ENCODE results near the gene NXT1. TPM values are rescaled to one million over a fixed set of nuclear protein-coding genes. Genes with fewer than 3 reads are reported as not detected.

The NXT1 gene
- total and polyA plus RNA-seq, 12 donors: 9.2 to 43.8 (median 17.2) TPM

DNA sequence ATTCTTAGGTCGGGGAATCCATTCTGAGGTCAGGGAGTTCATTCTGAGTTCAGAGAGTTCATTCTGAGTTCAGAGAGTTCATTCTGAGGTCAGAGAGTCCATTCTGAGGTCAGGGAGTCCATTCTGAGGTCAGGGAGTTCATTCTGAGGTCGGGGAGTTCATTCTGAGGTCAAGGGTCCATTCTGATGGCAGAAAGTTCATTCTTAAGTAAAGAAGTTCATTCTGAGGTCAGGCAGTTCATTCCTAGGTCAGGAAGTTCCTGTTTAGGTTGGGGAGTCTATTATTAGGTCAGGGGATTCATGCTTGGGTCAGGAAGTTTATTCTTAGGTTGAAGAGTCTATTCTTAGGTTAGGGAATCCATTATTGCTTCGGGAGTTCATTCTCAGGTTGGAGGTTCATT, 16.5 kb upstream of the NXT1 start:
- intact Hi-C loops (cut with DNase I): no loop called here
- H3K27me3 ChIP-seq: no peaks in the 10 kb centered on the region
- no peak for DNase-seq
- no peak for TF ChIP-seq POLR2A (IDR thresholded peaks at IDR 0.05)
- TF ChIP-seq, protein P1, sequence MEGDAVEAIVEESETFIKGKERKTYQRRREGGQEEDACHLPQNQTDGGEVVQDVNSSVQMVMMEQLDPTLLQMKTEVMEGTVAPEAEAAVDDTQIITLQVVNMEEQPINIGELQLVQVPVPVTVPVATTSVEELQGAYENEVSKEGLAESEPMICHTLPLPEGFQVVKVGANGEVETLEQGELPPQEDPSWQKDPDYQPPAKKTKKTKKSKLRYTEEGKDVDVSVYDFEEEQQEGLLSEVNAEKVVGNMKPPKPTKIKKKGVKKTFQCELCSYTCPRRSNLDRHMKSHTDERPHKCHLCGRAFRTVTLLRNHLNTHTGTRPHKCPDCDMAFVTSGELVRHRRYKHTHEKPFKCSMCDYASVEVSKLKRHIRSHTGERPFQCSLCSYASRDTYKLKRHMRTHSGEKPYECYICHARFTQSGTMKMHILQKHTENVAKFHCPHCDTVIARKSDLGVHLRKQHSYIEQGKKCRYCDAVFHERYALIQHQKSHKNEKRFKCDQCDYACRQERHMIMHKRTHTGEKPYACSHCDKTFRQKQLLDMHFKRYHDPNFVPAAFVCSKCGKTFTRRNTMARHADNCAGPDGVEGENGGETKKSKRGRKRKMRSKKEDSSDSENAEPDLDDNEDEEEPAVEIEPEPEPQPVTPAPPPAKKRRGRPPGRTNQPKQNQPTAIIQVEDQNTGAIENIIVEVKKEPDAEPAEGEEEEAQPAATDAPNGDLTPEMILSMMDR (IDR thresholded peaks at IDR 0.05): no peak
- WGBS, 4 donors: 56 to 63% (median 61%) methylated on average over 3 of the region's 3 CpGs
- no peaks in the 10 kb centered on the region for H3K36me3 ChIP-seq (replicated peaks in 1 of 2)
- H3K4me1 ChIP-seq (replicated peaks in 1 of 2): no peaks in the 10 kb centered on the region
- no peaks in the 10 kb centered on the region for H3K9me3 ChIP-seq (replicated peaks in 1 of 3)
- H3K4me3 ChIP-seq: no peak overlapping the region
- no peak overlapping the region for H3K27ac ChIP-seq

DNA sequence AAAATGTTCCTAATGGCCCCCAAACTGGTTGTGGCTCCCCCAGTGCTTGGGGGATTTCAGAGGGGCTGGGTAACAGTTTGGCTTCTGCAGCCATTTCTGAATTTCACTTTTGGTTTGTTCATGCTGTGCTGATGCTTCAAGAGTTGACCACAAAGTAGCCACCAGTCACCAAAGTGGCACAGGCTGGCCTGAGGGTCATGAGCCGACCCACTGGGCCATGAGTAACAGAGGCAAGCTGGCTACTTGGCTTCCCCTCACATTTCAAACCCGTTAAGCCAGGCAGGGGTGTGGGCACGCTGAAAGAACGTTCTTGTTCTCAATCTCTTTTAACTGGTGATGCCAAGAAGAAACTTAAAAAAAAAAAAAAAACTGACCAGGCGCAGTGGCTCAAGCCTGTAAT, 15.1 kb upstream of the NXT1 start:
- Histone ChIP-seq H3K27ac (no peak overlapping the region), H3K36me3 (replicated peaks in 1 of 2) (no peaks in the 10 kb centered on the region), H3K9me3 (replicated peaks in 1 of 3) (no peaks in the 10 kb centered on the region), H3K4me1 (replicated peaks in 1 of 2) (no peaks in the 10 kb centered on the region), H3K27me3 (no peaks in the 10 kb centered on the region), H3K4me3 (no peak overlapping the region)
- intact Hi-C loops (cut with DNase I): no loop called here
- TF ChIP-seq, protein P1 (IDR thresholded peaks at IDR 0.05): no peak
- TF ChIP-seq POLR2A (IDR thresholded peaks at IDR 0.05): no peak
- 82 to 95% (median 92%) methylated on average over 4 to 5 of the region's 5 CpGs for WGBS, 4 donors
- no peak for DNase-seq

DNA sequence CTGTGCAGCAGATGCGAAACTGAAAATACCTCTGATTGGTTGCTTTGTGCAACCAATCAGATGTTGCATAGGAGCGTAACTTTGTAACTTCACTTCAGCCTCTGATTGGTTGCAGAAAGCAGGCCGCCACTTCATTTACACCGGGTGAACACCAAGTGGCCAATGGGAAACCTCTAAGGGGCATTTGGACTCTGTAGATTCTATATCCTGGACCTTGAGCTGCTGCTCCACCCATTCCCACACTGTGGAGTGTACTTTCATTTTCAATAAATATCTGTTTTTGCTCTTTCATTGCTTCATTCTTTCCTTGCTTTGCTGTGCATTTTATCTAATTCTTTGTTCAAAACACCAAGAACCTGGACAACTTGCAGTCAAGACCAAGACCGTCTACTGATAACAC, 14.1 kb upstream of the NXT1 start:
- H3K9me3 ChIP-seq (replicated peaks in 1 of 3): no peaks in the 10 kb centered on the region
- no peaks in the 10 kb centered on the region for H3K4me1 ChIP-seq (replicated peaks in 1 of 2)
- no peak for DNase-seq
- H3K4me3 ChIP-seq: no peak overlapping the region
- no peaks in the 10 kb centered on the region for H3K27me3 ChIP-seq
- no peak overlapping the region for H3K27ac ChIP-seq
- intact Hi-C loops (cut with DNase I): no loop called here
- WGBS, 4 donors: 88 to 97% (median 92%) methylated on average over 4 to 5 of the region's 5 CpGs
- TF ChIP-seq POLR2A (IDR thresholded peaks at IDR 0.05): no peak
- TF ChIP-seq, protein P1 (IDR thresholded peaks at IDR 0.05): no peak
- H3K36me3 ChIP-seq (replicated peaks in 1 of 2): no peaks in the 10 kb centered on the region

DNA sequence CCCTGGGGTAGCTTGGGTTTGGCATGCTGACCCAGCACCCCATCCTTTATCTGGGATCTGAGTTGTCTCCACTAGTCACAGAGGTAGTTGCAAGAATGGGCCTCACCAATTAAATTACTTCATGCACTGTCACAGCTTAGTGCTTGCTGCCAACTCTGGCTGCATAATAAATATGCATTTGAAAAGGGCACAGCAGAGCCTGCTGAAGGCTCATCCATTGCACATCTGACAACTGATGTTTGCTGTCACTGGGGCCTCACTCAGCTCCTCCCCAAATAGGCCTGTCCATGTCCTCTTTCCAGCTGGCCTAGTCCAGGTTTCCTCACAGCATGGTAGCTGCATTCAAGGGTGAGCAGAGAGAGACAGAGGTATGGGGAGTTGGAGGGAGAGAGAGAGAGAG, 13.3 kb upstream of the NXT1 start:
- no peaks in the 10 kb centered on the region for H3K9me3 ChIP-seq (replicated peaks in 1 of 3)
- H3K4me3 ChIP-seq: no peak overlapping the region
- intact Hi-C loops (cut with DNase I): no loop called here

More for the DNA sequence above, 13.3 kb upstream of the NXT1 start:
- no peaks in the 10 kb centered on the region for H3K36me3 ChIP-seq (replicated peaks in 1 of 2)
- H3K27ac ChIP-seq: no peak overlapping the region
- TF ChIP-seq, protein P1 (IDR thresholded peaks at IDR 0.05): no peak
- no peak for TF ChIP-seq POLR2A (IDR thresholded peaks at IDR 0.05)
- no peaks in the 10 kb centered on the region for H3K27me3 ChIP-seq
- no peak for DNase-seq
- H3K4me1 ChIP-seq (replicated peaks in 1 of 2): no peaks in the 10 kb centered on the region
